ENCODE measurements around the gene NAGK. TPM values are rescaled to one million over a fixed set of nuclear protein-coding genes. Genes with fewer than 3 reads are reported as not detected.

The NAGK gene
- total RNA-seq, 4 donors from 2014 or later, result 58.0 to 125 (median 67.6) TPM

GRCh38 chr2:71063216-71063615 is 5.2 kb upstream of the NAGK start:
- no peaks in the 10 kb centered on the region for H3K27me3 ChIP-seq
- peak overlapping the region in 1 of 4 donors; percentile 76 for H3K27ac ChIP-seq
- intact Hi-C loops (cut with DNase I; ENCODE audit: low total_unique reads), result no loop called here
- H3K4me3 ChIP-seq, result no peak overlapping the region
- TF ChIP-seq POLR2AphosphoS5 (IDR thresholded peaks at IDR 0.05), result no peak
- TF ChIP-seq CTCF (IDR thresholded peaks at IDR 0.05), result no peak
- no peak for TF ChIP-seq POLR2A (IDR thresholded peaks at IDR 0.05)
- TF ChIP-seq EP300 (IDR thresholded peaks at IDR 0.05; ENCODE audit: low read depth), result no peak
- 63 to 83% methylated on average over 1 of the region's 1 CpG for WGBS, 2 donors (ENCODE audit: low coverage in 1 of 2)
- in situ Hi-C loops (cut with MboI; ENCODE audit: low pct_ligation_motif_present in 1 of 4, low pct_unique_long_range_greater_than_20kb in 1 of 4, low sequenced_read_pairs in 3 of 4), result no loop called here
- H3K4me1 ChIP-seq, result peaks cover 4 to 9% (median 4%) of the 10 kb centered on the region in 4 donors
- H3K9me3 ChIP-seq, result no peaks in the 10 kb centered on the region
- DNase-seq, result no peak
- no peaks in the 10 kb centered on the region for H3K36me3 ChIP-seq

GRCh38 chr2:71064110-71064611 is 4.3 kb upstream of the NAGK start:
- TF ChIP-seq EP300 (IDR thresholded peaks at IDR 0.05; ENCODE audit: low read depth), result no peak
- no peak for TF ChIP-seq CTCF (IDR thresholded peaks at IDR 0.05)
- no peak for TF ChIP-seq POLR2A (IDR thresholded peaks at IDR 0.05)
- TF ChIP-seq POLR2AphosphoS5 (IDR thresholded peaks at IDR 0.05), result no peak
- DNase-seq, result no peak
- no peak overlapping the region for H3K4me3 ChIP-seq
- H3K4me1 ChIP-seq, result peaks cover 4 to 11% (median 7%) of the 10 kb centered on the region in 4 donors
- no peaks in the 10 kb centered on the region for H3K36me3 ChIP-seq
- H3K9me3 ChIP-seq, result no peaks in the 10 kb centered on the region
- H3K27me3 ChIP-seq, result no peaks in the 10 kb centered on the region
- intact Hi-C loops (cut with DNase I; ENCODE audit: low total_unique reads), result no loop called here
- WGBS, 2 donors (ENCODE audit: low coverage in 1 of 2), result 55 to 75% methylated on average over 4 to 9 of the region's 9 CpGs
- in situ Hi-C loops (cut with MboI; ENCODE audit: low pct_ligation_motif_present in 1 of 4, low pct_unique_long_range_greater_than_20kb in 1 of 4, low sequenced_read_pairs in 3 of 4), result no loop called here
- H3K27ac ChIP-seq, result peak overlapping the region; percentile 57 to 76 (median 66)

- peak overlapping the region; percentile 57 to 76 (median 66) for H3K27ac ChIP-seq
- intact Hi-C loops (cut with DNase I; ENCODE audit: low total_unique reads) (no loop called here), in situ Hi-C loops (cut with MboI; ENCODE audit: low pct_ligation_motif_present in 1 of 4, low pct_unique_long_range_greater_than_20kb in 1 of 4, low sequenced_read_pairs in 3 of 4) (no loop called here)
- TF ChIP-seq EP300 (IDR thresholded peaks at IDR 0.05; ENCODE audit: low read depth) (no peak), POLR2AphosphoS5 (IDR thresholded peaks at IDR 0.05) (peak in 1 of 3 donors; percentile 19)
- no peaks in the 10 kb centered on the region for H3K27me3 ChIP-seq
- H3K4me3 ChIP-seq, result no peak overlapping the region
- H3K36me3 ChIP-seq, result no peaks in the 10 kb centered on the region
- DNase-seq, result peak; percentile 26
- H3K9me3 ChIP-seq, result no peaks in the 10 kb centered on the region
- WGBS, 2 donors (ENCODE audit: low coverage in 1 of 2), result 43 to 62% methylated on average over 5 to 7 of the region's 7 CpGs
- peaks cover 11 to 19% (median 15%) of the 10 kb centered on the region in 4 donors for H3K4me1 ChIP-seq
Measured at GRCh38 chr2:71064754-71065621, 3.5 kb upstream of the NAGK start.

GRCh38 chr2:71066856-71067255 is 1.6 kb upstream of the NAGK start:
- DNase-seq, result no peak
- H3K9me3 ChIP-seq, result no peaks in the 10 kb centered on the region
- no peaks in the 10 kb centered on the region for H3K27me3 ChIP-seq
- peaks cover 23 to 30% (median 28%) of the 10 kb centered on the region in 4 donors for H3K4me1 ChIP-seq
- H3K4me3 ChIP-seq, result no peak overlapping the region
- WGBS, 2 donors (ENCODE audit: low coverage in 1 of 2), result 84 to 91% methylated on average over 3 of the region's 3 CpGs
- no peak for TF ChIP-seq POLR2AphosphoS5 (IDR thresholded peaks at IDR 0.05)
- no peak for TF ChIP-seq EP300 (IDR thresholded peaks at IDR 0.05; ENCODE audit: low read depth)
- TF ChIP-seq CTCF (IDR thresholded peaks at IDR 0.05), result no peak
- no peak for TF ChIP-seq POLR2A (IDR thresholded peaks at IDR 0.05)
- H3K27ac ChIP-seq, result peak overlapping the region in 3 of 4 donors; percentile 95 to 98 (median 95)
- no peaks in the 10 kb centered on the region for H3K36me3 ChIP-seq
- intact Hi-C loops (cut with DNase I; ENCODE audit: low total_unique reads) (no loop called here), in situ Hi-C loops (cut with MboI; ENCODE audit: low pct_ligation_motif_present in 1 of 4, low pct_unique_long_range_greater_than_20kb in 1 of 4, low sequenced_read_pairs in 3 of 4) (no loop called here)

All from transverse colon (tissue), 4 donors.